Mesodermal cell (in vitro differentiated cells): ENCODE results near the gene C5.

Experiments used
- H3K27ac ChIP-seq: 2 replicates; pipeline ENCODE4 v1.7.0; 2013; ENCODE audit warnings: mild to moderate bottlenecking, low read depth, low read length, moderate library complexity; ENCODE audit not compliant: severe bottlenecking
- H3K36me3 ChIP-seq: 2 replicates; pipeline ENCODE4 v1.7.1; 2013; ENCODE audit warnings: mild to moderate bottlenecking, low read length, moderate library complexity; ENCODE audit not compliant: control insufficient read depth, insufficient read depth
- H3K4me1 ChIP-seq: one replicate; pipeline ENCODE4 v1.7.1; 2013; ENCODE audit warnings: mild to moderate bottlenecking, low read length; ENCODE audit not compliant: insufficient read depth, control insufficient read depth, poor library complexity, severe bottlenecking
- H3K4me3 ChIP-seq: 2 replicates; pipeline ENCODE4 v1.7.0; 2013; ENCODE audit warnings: low read length, control low read depth, mild to moderate bottlenecking; ENCODE audit not compliant: insufficient read depth, poor library complexity, severe bottlenecking; ENCODE audit errors: extremely low read depth
- H3K9me3 ChIP-seq: 2 replicates; pipeline ENCODE4 v1.7.1; 2013; ENCODE audit warnings: mild to moderate bottlenecking, low read length, moderate library complexity; ENCODE audit not compliant: control insufficient read depth
- WGBS, 2 experiments: methylation state at CpG; one replicate each; pipeline ENCODE4 v1.1.5; 2013; ENCODE audit warnings: missing lambda C conversion rate in 2 of 2; ENCODE audit not compliant: insufficient coverage in 2 of 2; 5-methylcytosine and 5-hydroxymethylcytosine counted together

C5 gene

GRCh38 chr9:120942186-120943001 lies 107.7 kb downstream of the C5 start:
- WGBS, 2 experiments, result 40 to 43% methylated on average over 4 to 7 of the region's 8 CpGs
- H3K4me1 ChIP-seq, result peaks cover 29% of the 10 kb centered on the region
- H3K36me3 ChIP-seq, result no peaks in the 10 kb centered on the region
- H3K27ac ChIP-seq, result no peak overlapping the region
- no peaks in the 10 kb centered on the region for H3K9me3 ChIP-seq
- H3K4me3 ChIP-seq, result no peak overlapping the region

- no peaks in the 10 kb centered on the region for H3K9me3 ChIP-seq
- H3K4me1 ChIP-seq, result peaks cover 39% of the 10 kb centered on the region
- whole genome bisulfite sequencing, 2 experiments, result 86 to 89% methylated on average over 3 of the region's 6 CpGs
- H3K27ac ChIP-seq, result no peak overlapping the region
- no peak overlapping the region for H3K4me3 ChIP-seq
- H3K36me3 ChIP-seq, result no peaks in the 10 kb centered on the region
Measured at GRCh38 chr9:120941046-120941770, 108.9 kb downstream of the C5 start.

GRCh38 chr9:120940573-120940972 lies 109.5 kb downstream of the C5 start:
- no peaks in the 10 kb centered on the region for H3K9me3 ChIP-seq
- H3K27ac ChIP-seq, result no peak overlapping the region
- no peak overlapping the region for H3K4me3 ChIP-seq
- H3K36me3 ChIP-seq, result no peaks in the 10 kb centered on the region
- H3K4me1 ChIP-seq, result peaks cover 45% of the 10 kb centered on the region
- WGBS, 2 experiments, result 72 to 90% methylated on average over 8 to 10 of the region's 10 CpGs

- Histone ChIP-seq H3K4me3 (no peak overlapping the region), H3K36me3 (no peaks in the 10 kb centered on the region), H3K4me1 (peaks cover 54% of the 10 kb centered on the region)
Measured at GRCh38 chr9:120938851-120939250, 111.2 kb downstream of the C5 start.

GRCh38 chr9:120937596-120937995 lies 112.5 kb downstream of the C5 start:
- Histone ChIP-seq H3K4me1 (peaks cover 55% of the 10 kb centered on the region), H3K27ac (peak overlapping the region; percentile 79)
- 57% methylated on average over 1 of the region's 1 CpG for WGBS, 2 experiments

More at GRCh38 chr9:120938851-120939250, 111.2 kb downstream of the C5 start:
- no peaks in the 10 kb centered on the region for H3K9me3 ChIP-seq
- WGBS, 2 experiments, result 86 to 94% methylated on average over 1 to 2 of the region's 3 CpGs
- H3K27ac ChIP-seq, result no peak overlapping the region

GRCh38 chr9:120937127-120937526 lies 112.9 kb downstream of the C5 start:
- H3K36me3 ChIP-seq, result no peaks in the 10 kb centered on the region
- H3K27ac ChIP-seq, result peak overlapping the region; percentile 79
- no peak overlapping the region for H3K4me3 ChIP-seq
- WGBS, 2 experiments, result 100% methylated on average over 1 of the region's 1 CpG
- peaks cover 51% of the 10 kb centered on the region for H3K4me1 ChIP-seq
- H3K9me3 ChIP-seq, result no peaks in the 10 kb centered on the region

More at GRCh38 chr9:120937596-120937995, 112.5 kb downstream of the C5 start:
- Histone ChIP-seq H3K9me3 (no peaks in the 10 kb centered on the region), H3K4me3 (no peak overlapping the region), H3K36me3 (no peaks in the 10 kb centered on the region)

GRCh38 chr9:120936764-120937122 lies 113.3 kb downstream of the C5 start:
- peak overlapping the region; percentile 79 for H3K27ac ChIP-seq

GRCh38 chr9:120936011-120936763 lies 113.9 kb downstream of the C5 start:
- no peak overlapping the region for H3K27ac ChIP-seq
- no peaks in the 10 kb centered on the region for H3K9me3 ChIP-seq
- H3K36me3 ChIP-seq, result no peaks in the 10 kb centered on the region
- no peak overlapping the region for H3K4me3 ChIP-seq
- 42 to 69% methylated on average over 6 to 10 of the region's 10 CpGs for WGBS, 2 experiments
- peaks cover 56% of the 10 kb centered on the region for H3K4me1 ChIP-seq

More at GRCh38 chr9:120936764-120937122, 113.3 kb downstream of the C5 start:
- Histone ChIP-seq H3K9me3 (no peaks in the 10 kb centered on the region), H3K36me3 (no peaks in the 10 kb centered on the region), H3K4me3 (no peak overlapping the region), H3K4me1 (peaks cover 55% of the 10 kb centered on the region)
- WGBS, 2 experiments, result 0% methylated on average over 1 of the region's 2 CpGs; no CpG with 5 or more reads in 1 of the 2 experiments

- H3K9me3 ChIP-seq, result peaks cover under 1% of the 10 kb centered on the region
- peaks cover 51% of the 10 kb centered on the region for H3K4me1 ChIP-seq
- no peaks in the 10 kb centered on the region for H3K36me3 ChIP-seq
- whole genome bisulfite sequencing, 2 experiments, result 80 to 88% methylated on average over 1 to 2 of the region's 4 CpGs
- H3K4me3 ChIP-seq, result no peak overlapping the region
- H3K27ac ChIP-seq, result no peak overlapping the region
Measured at GRCh38 chr9:120935383-120935857, 114.7 kb downstream of the C5 start.

GRCh38 chr9:120934281-120934680 lies 115.8 kb downstream of the C5 start:
- Histone ChIP-seq H3K27ac (no peak overlapping the region), H3K4me1 (peaks cover 55% of the 10 kb centered on the region)
- WGBS, 2 experiments, result 78 to 89% methylated on average over 3 of the region's 3 CpGs

More at GRCh38 chr9:120934281-120934680, 115.8 kb downstream of the C5 start:
- Histone ChIP-seq H3K36me3 (no peaks in the 10 kb centered on the region), H3K4me3 (no peak overlapping the region), H3K9me3 (peaks cover 4% of the 10 kb centered on the region)
